Hepatocyte (in vitro differentiated cells): ENCODE results near the gene MVB12A. TPM values are rescaled to one million over a fixed set of nuclear protein-coding genes. Genes with fewer than 3 reads are reported as not detected.
A peak's percentile ranks its signal among the peaks of the same experiment; 100 is the strongest.

Source experiments
- DNase-seq: peaks from one replicate; pipeline ENCODE4 v3.0.0-alpha.2; 2016; ENCODE audit warnings: low spot score
- H2AFZ ChIP-seq: fragments of 200-600 bp; sonication (generic); 2 replicates; pipeline ENCODE4 v1.6.0; 2016; ENCODE audit warnings: antibody characterized with exemption, mild to moderate bottlenecking
- H3K27ac ChIP-seq: fragments of 200-600 bp; sonication (generic); 2 replicates; pipeline ENCODE4 v1.5.1; 2016; ENCODE audit warnings: mild to moderate bottlenecking
- H3K27me3 ChIP-seq: fragments of 200-600 bp; sonication (generic); 2 replicates; pipeline ENCODE4 v1.6.1; 2016
- H3K36me3 ChIP-seq: fragments of 200-600 bp; sonication (generic); replicated peaks from 2 replicates; pipeline ENCODE4 v1.5.1; 2016; ENCODE audit warnings: low read depth; ENCODE audit not compliant: insufficient read depth
- H3K4me1 ChIP-seq: fragments of 200-600 bp; sonication (generic); 2 replicates; pipeline ENCODE4 v1.5.1; 2016; ENCODE audit warnings: mild to moderate bottlenecking, moderate library complexity; ENCODE audit not compliant: insufficient read depth
- H3K4me2 ChIP-seq: fragments of 200-600 bp; sonication (generic); 2 replicates; pipeline ENCODE4 v1.6.0; 2016
- H3K4me3 ChIP-seq: fragments of 200-600 bp; sonication (generic); 2 replicates; pipeline ENCODE4 v1.5.1; 2016; ENCODE audit warnings: mild to moderate bottlenecking
- H3K79me2 ChIP-seq: fragments of 200-600 bp; sonication (generic); 2 replicates; pipeline ENCODE4 v1.6.0; 2017; ENCODE audit warnings: mild to moderate bottlenecking
- H3K9me2 ChIP-seq: fragments of 200-600 bp; sonication (generic); replicated peaks from 2 replicates; pipeline ENCODE4 v1.6.0; 2017; ENCODE audit warnings: mild to moderate bottlenecking; ENCODE audit not compliant: insufficient read depth
- H3K9me3 ChIP-seq: fragments of 200-600 bp; sonication (generic); 2 replicates; pipeline ENCODE4 v1.5.1; 2016; ENCODE audit warnings: low read depth, mild to moderate bottlenecking
- H4K20me1 ChIP-seq: fragments of 200-600 bp; sonication (generic); 2 replicates; pipeline ENCODE4 v1.6.0; 2016; ENCODE audit warnings: mild to moderate bottlenecking; ENCODE audit not compliant: insufficient read depth, poor library complexity, severe bottlenecking
- EZH2 ChIP-seq: fragments of 200-600 bp; sonication (generic); IDR thresholded peaks from 2 replicates; pipeline ENCODE4 v1.6.1; 2016; ENCODE audit warnings: antibody characterized with exemption, mild to moderate bottlenecking, borderline replicate concordance
- EZH2phosphoT487 ChIP-seq: fragments of 200-600 bp; sonication (generic); IDR thresholded peaks from one replicate; pipeline ENCODE4 v1.6.1; 2018; ENCODE audit warnings: antibody characterized with exemption, mild to moderate bottlenecking, low read depth, moderate library complexity; ENCODE audit not compliant: unreplicated experiment, severe bottlenecking
- WGBS: methylation state at CpG from one replicate; pipeline ENCODE4 v1.1.6; 2016; ENCODE audit warnings: low lambda C conversion rate; ENCODE audit errors: missing lambda C conversion rate; 5-methylcytosine and 5-hydroxymethylcytosine counted together
- polyA plus RNA-seq: library from polyadenylated mRNA; unstranded; fragments of >200 nt; fragmentation: Nextera tagmentation; extraction: Ambion mirVana; gene quantifications from 2 replicates; pipeline ENCODE4 v1.2.1, GENCODE V29; 2016
- total RNA-seq: library from RNA; depleted of rRNA; stranded (reverse); fragments of >200 nt; gene quantifications from 2 replicates; pipeline ENCODE4 v1.2.3, GENCODE V29; 2014
- TF ChIP-seq, protein P1 (sequence below): fragments of 200-600 bp; sonication (generic); IDR thresholded peaks from 2 replicates; pipeline ENCODE4 v1.5.1; 2016; ENCODE audit warnings: antibody characterized with exemption, mild to moderate bottlenecking; ENCODE audit not compliant: poor library complexity

The MVB12A gene
- total and polyA plus RNA-seq, 2 experiments from 2014 or later: 36.1 to 65.2 TPM

- H3K27ac ChIP-seq: no peak overlapping the region
- H2AFZ ChIP-seq: no peak overlapping the region
- WGBS: 74% methylated on average over 7 of the region's 8 CpGs
Measured at GRCh38 chr19:17450264-17451075, 30.6 kb downstream of the MVB12A start.

DNA sequence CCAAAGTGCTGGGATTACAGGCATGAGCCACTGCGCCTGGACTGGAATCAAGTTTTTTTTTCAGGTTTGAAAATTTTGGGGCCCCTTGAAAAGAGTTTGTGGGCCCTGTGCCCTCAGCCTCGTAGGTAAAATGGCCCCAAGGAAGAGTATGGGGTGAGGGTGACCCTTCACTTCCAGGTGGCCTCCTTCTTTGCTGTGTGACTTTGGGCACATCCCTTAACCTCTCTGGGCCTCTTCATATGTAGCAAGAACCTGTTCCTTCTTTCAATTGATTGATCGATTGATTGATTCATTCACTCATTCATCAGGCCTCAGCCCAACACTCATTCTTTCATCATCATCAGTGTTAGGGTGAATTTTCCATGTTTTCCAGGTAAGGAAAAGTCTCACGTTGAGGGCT is 32.0 kb downstream of the MVB12A start:
- Histone ChIP-seq H3K4me2 (no peak overlapping the region), H3K79me2 (no peaks in the 10 kb centered on the region), H3K4me3 (no peak overlapping the region), H3K4me1 (no peaks in the 10 kb centered on the region), H4K20me1 (no peaks in the 10 kb centered on the region), H3K36me3 (no peaks in the 10 kb centered on the region), H3K27ac (no peak overlapping the region), H3K9me3 (no peaks in the 10 kb centered on the region), H3K9me2 (no peaks in the 10 kb centered on the region), H3K27me3 (peaks cover 23% of the 10 kb centered on the region), H2AFZ (no peak overlapping the region)
- DNase-seq: no peak
- TF ChIP-seq, protein P1, sequence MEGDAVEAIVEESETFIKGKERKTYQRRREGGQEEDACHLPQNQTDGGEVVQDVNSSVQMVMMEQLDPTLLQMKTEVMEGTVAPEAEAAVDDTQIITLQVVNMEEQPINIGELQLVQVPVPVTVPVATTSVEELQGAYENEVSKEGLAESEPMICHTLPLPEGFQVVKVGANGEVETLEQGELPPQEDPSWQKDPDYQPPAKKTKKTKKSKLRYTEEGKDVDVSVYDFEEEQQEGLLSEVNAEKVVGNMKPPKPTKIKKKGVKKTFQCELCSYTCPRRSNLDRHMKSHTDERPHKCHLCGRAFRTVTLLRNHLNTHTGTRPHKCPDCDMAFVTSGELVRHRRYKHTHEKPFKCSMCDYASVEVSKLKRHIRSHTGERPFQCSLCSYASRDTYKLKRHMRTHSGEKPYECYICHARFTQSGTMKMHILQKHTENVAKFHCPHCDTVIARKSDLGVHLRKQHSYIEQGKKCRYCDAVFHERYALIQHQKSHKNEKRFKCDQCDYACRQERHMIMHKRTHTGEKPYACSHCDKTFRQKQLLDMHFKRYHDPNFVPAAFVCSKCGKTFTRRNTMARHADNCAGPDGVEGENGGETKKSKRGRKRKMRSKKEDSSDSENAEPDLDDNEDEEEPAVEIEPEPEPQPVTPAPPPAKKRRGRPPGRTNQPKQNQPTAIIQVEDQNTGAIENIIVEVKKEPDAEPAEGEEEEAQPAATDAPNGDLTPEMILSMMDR: no peak
- no peak for TF ChIP-seq EZH2phosphoT487
- no peak for TF ChIP-seq EZH2
- WGBS: 93% methylated on average over 4 of the region's 4 CpGs

More at GRCh38 chr19:17450264-17451075, 30.6 kb downstream of the MVB12A start:
- no peak overlapping the region for H3K4me3 ChIP-seq
- TF ChIP-seq EZH2phosphoT487 (no peak), EZH2 (no peak)
- TF ChIP-seq, protein P1: no peak
- no peak overlapping the region for H3K4me2 ChIP-seq
- H4K20me1 ChIP-seq: no peaks in the 10 kb centered on the region
- no peaks in the 10 kb centered on the region for H3K36me3 ChIP-seq
- no peaks in the 10 kb centered on the region for H3K9me3 ChIP-seq
- DNase-seq: peak; percentile 55
- H3K4me1 ChIP-seq: no peaks in the 10 kb centered on the region
- peaks cover 11% of the 10 kb centered on the region for H3K27me3 ChIP-seq
- H3K79me2 ChIP-seq: no peaks in the 10 kb centered on the region
- H3K9me2 ChIP-seq: no peaks in the 10 kb centered on the region

- no peak overlapping the region for H3K4me2 ChIP-seq
- H3K9me3 ChIP-seq: no peaks in the 10 kb centered on the region
- no peak overlapping the region for H3K27ac ChIP-seq
- peaks cover 29% of the 10 kb centered on the region for H3K27me3 ChIP-seq
- no peaks in the 10 kb centered on the region for H3K79me2 ChIP-seq
- H2AFZ ChIP-seq: no peak overlapping the region
- no peaks in the 10 kb centered on the region for H3K4me1 ChIP-seq
- H3K36me3 ChIP-seq: no peaks in the 10 kb centered on the region
- TF ChIP-seq, protein P1: no peak
- TF ChIP-seq EZH2: peak; percentile 15
- H3K9me2 ChIP-seq: no peaks in the 10 kb centered on the region
- 6% methylated on average over 11 of the region's 13 CpGs for whole genome bisulfite sequencing
- no peak overlapping the region for H3K4me3 ChIP-seq
- DNase-seq: no peak
- no peaks in the 10 kb centered on the region for H4K20me1 ChIP-seq
Measured at GRCh38 chr19:17454576-17455071, 34.8 kb downstream of the MVB12A start.
